Endothelial cell (in vitro differentiated cells): ENCODE measurements around the gene FOXR1. TPM values are rescaled to one million over a fixed set of nuclear protein-coding genes. Genes with fewer than 3 reads are reported as not detected.

ENCODE experiments used
- DNase-seq: peaks from one replicate; pipeline ENCODE4 v3.0.0; 2021; ENCODE audit warnings: low spot score
- H3K27ac Mint-ChIP-seq: one replicate; pipeline ENCODE4 v1.8.0; 2021; ENCODE audit warnings: mixed read lengths, inconsistent platforms; ENCODE audit not compliant: unreplicated experiment
- H3K27me3 Mint-ChIP-seq: one replicate; pipeline ENCODE4 v1.8.0; 2021; ENCODE audit warnings: mild to moderate bottlenecking, moderate library complexity, mixed read lengths, inconsistent platforms; ENCODE audit not compliant: unreplicated experiment
- H3K36me3 Mint-ChIP-seq: one replicate; pipeline ENCODE4 v1.8.0; 2021; ENCODE audit warnings: mild to moderate bottlenecking, low read depth, mixed read lengths, inconsistent platforms; ENCODE audit not compliant: unreplicated experiment
- H3K4me1 Mint-ChIP-seq: one replicate; pipeline ENCODE4 v1.8.0; 2021; ENCODE audit warnings: mild to moderate bottlenecking, mixed read lengths, inconsistent platforms; ENCODE audit not compliant: unreplicated experiment
- H3K4me3 Mint-ChIP-seq: one replicate; pipeline ENCODE4 v1.8.0; 2021; ENCODE audit warnings: mild to moderate bottlenecking, mixed read lengths, inconsistent platforms; ENCODE audit not compliant: unreplicated experiment
- H3K9me3 Mint-ChIP-seq: one replicate; pipeline ENCODE4 v1.8.0; 2021; ENCODE audit warnings: mixed read lengths, inconsistent platforms; ENCODE audit not compliant: unreplicated experiment
- total RNA-seq: library from RNA; stranded (reverse); fragmentation: NEBNext Ultra II Directional; extraction: Animal tissue kit (Norgen Biotek cat#: 25700); gene quantifications from one replicate; pipeline ENCODE4 v1.2.1, GENCODE V29; 2021; ENCODE audit not compliant: unreplicated experiment
- TF ChIP-seq, protein P1 (sequence below): fragments of 200-600 bp; sonication (generic); IDR thresholded peaks from one replicate; pipeline ENCODE4 v1.5.0; 2021; ENCODE audit warnings: antibody characterized with exemption; ENCODE audit not compliant: unreplicated experiment

FOXR1 gene
- total RNA-seq, 1 donor from 2014 or later = not detected

DNA sequence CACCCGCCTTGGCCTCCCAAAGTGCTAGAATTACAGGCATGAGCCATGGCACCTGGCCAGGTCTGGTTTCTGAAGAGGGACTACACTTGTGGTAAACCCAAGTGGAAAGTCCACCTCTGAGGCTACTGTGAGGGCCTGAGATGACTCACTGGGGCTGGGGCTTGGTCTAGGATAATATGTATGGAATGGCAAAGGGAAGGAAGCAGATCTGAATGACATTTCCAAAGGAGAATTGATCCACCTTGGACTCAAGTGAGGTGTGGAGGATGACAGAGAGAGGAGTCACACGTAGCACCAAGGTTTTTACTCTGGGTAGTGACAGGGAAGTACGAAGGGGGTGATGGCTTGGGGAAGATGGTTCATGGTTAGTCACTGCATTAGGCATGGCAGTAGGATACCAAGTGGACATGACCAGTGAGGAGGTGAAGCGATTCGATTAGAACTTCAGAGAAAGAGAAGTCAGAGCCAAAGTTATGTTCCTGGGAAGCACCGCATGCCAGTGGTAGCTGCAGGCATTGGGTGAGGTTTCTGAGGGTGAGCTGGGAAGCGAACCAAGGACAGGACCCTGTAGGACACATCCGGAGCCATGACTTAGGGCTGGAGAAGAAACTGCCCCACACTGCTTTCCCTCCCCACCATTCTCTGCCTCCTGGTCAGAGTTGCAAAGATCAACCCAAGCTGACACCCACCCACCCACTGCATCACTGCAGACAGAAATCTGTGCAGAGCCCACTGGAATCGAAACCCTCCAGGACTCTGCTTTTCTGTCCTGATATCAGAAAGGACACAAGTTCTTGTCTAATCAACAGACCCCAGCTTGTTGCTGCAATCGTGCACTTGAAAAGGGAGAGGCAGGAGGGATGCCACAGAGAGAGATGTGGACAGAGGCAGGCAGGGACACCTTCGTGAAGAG, 32.8 kb upstream of the FOXR1 start:
- H3K4me3 Mint-ChIP-seq = peak overlapping the region; percentile 80
- TF ChIP-seq, protein P1, sequence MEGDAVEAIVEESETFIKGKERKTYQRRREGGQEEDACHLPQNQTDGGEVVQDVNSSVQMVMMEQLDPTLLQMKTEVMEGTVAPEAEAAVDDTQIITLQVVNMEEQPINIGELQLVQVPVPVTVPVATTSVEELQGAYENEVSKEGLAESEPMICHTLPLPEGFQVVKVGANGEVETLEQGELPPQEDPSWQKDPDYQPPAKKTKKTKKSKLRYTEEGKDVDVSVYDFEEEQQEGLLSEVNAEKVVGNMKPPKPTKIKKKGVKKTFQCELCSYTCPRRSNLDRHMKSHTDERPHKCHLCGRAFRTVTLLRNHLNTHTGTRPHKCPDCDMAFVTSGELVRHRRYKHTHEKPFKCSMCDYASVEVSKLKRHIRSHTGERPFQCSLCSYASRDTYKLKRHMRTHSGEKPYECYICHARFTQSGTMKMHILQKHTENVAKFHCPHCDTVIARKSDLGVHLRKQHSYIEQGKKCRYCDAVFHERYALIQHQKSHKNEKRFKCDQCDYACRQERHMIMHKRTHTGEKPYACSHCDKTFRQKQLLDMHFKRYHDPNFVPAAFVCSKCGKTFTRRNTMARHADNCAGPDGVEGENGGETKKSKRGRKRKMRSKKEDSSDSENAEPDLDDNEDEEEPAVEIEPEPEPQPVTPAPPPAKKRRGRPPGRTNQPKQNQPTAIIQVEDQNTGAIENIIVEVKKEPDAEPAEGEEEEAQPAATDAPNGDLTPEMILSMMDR = no peak
- no peak overlapping the region for H3K27ac Mint-ChIP-seq
- H3K4me1 Mint-ChIP-seq = peaks cover 26% of the 10 kb centered on the region
- H3K9me3 Mint-ChIP-seq = no peaks in the 10 kb centered on the region
- no peaks in the 10 kb centered on the region for H3K36me3 Mint-ChIP-seq
- peaks cover 11% of the 10 kb centered on the region for H3K27me3 Mint-ChIP-seq
- DNase-seq = no peak

DNA sequence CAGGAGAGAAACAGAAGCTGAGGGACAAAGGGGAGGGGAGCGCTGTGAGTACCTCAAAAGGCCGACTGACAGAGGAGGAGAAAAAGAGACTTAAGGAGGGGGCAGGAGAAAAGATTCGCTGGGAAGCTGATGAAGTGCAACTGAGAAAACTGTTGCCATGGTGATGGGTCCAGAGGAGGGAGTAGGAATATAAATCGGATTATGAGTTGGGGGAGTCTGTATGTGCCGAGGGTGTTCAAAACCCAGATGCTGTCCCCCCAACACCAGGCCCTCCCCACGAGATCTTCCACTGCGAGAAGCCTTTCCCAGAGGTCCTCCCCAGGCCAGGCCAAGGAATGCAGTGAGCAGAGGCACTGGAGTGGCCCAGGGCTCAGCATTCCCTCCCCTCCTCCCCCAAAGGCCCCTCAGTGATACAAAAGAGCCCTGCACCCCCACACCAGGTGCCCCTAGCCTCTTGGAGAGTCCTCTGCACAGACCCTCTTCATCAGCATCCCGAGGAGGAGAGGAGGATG, 32.1 kb upstream of the FOXR1 start:
- Mint-ChIP-seq H3K36me3 (no peaks in the 10 kb centered on the region), H3K27ac (no peak overlapping the region), H3K4me1 (peaks cover 26% of the 10 kb centered on the region), H3K27me3 (peaks cover 11% of the 10 kb centered on the region), H3K4me3 (peak overlapping the region; percentile 80), H3K9me3 (no peaks in the 10 kb centered on the region)
- TF ChIP-seq, protein P1 = no peak
- no peak for DNase-seq

DNA sequence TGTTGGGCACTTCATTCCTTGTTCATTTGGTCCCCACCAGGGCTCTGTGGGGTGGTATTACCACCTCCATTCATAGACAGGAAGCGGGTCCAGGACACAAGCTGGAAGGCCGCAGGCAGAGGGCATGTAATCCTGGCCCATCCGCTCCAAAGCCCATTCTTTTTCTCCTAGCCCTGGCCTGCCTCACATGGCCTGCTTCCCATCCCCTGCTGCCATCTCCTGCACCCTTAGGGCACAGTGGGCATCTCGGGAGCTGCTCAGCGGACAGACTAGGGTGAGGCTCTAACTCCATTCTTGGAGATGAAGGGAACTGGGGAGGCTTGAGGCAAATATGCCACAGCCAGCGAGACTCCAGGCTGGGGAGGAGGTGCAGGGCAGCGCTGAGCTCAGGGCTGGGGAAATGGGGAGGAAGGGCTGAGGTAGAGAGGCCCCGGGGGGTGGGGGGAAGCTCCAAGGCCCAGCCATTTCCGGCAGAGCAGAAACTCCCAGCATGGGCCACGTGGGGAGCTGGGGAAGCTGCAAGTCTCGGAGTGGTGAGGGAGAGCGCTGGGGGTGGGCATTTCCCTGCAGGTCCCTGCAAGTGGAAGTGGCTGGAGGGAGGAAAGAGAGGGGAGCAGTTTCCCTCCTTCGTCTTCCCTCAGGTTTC, 31.5 kb upstream of the FOXR1 start:
- Mint-ChIP-seq H3K27me3 (peaks cover 11% of the 10 kb centered on the region), H3K27ac (no peak overlapping the region), H3K9me3 (no peaks in the 10 kb centered on the region), H3K36me3 (no peaks in the 10 kb centered on the region), H3K4me3 (no peak overlapping the region), H3K4me1 (peaks cover 26% of the 10 kb centered on the region)
- peak; percentile 62 for DNase-seq
- TF ChIP-seq, protein P1 = no peak

DNA sequence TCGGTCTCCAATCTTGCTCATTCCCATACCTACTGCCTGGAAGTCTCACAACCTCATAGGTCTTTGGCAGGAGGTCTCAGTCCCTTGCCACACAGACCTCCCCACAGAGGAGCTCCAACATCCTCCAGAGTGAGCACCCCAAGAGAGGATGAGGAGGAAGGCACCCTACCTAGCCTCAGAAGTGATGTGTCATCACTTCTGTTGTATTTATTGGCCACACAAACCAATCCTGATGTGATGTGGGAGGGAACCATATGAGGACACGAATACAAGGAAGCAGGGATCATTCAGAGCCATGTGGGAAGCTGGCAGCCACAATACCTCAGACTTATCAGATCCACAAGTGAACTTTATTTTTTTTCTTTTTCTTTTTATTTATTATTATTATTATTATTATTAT, 24.5 kb upstream of the FOXR1 start:
- no peak overlapping the region for H3K27ac Mint-ChIP-seq
- no peaks in the 10 kb centered on the region for H3K9me3 Mint-ChIP-seq
- no peaks in the 10 kb centered on the region for H3K27me3 Mint-ChIP-seq
- H3K36me3 Mint-ChIP-seq = no peaks in the 10 kb centered on the region
- no peak for DNase-seq
- H3K4me1 Mint-ChIP-seq = no peaks in the 10 kb centered on the region
- H3K4me3 Mint-ChIP-seq = no peak overlapping the region
- TF ChIP-seq, protein P1 = no peak
